B cell (primary cell): ENCODE data around the gene ALOX12. TPM values are rescaled to one million over a fixed set of nuclear protein-coding genes. Genes with fewer than 3 reads are reported as not detected.

ENCODE experiments used
- ATAC-seq: fragments of 200-7000 bp; cut with Tn5 transposase; one replicate; pipeline ENCODE4 v1.10.0; 2021; ENCODE audit warnings: low read depth, mild to moderate bottlenecking, moderate number of reproducible peaks, moderate library complexity
- CTCF ChIA-PET: fragments of 350-600 bp; sonication (Branson Sonifier 250); formaldehyde crosslinking; loops from one replicate; lab custom pipeline; 2021; ENCODE audit warnings: antibody characterized with exemption, inconsistent platforms; lab: Charles Lee
- POLR2A ChIA-PET: fragments of 350-600 bp; sonication (Branson Sonifier 250); formaldehyde crosslinking; loops from one replicate; lab custom pipeline; 2021; ENCODE audit warnings: antibody characterized with exemption; lab: Charles Lee
- DNase-seq: peaks from one replicate; pipeline ENCODE4 v3.0.0; 2013
- H2AFZ ChIP-seq: 2 replicates; pipeline ENCODE4 v1.6.1; 2012; ENCODE audit warnings: mild to moderate bottlenecking, low read depth, low read length; ENCODE audit not compliant: insufficient read depth, poor library complexity, severe bottlenecking
- H3K27ac ChIP-seq, 2 donors: 1 replicate in 1 of 2; 2 replicates in 1 of 2; pipeline ENCODE4 v1.5.1; 2012 to 2013; ENCODE audit warnings: low read length in 2 of 2, mild to moderate bottlenecking in 2 of 2, moderate library complexity in 1 of 2
- H3K27me3 ChIP-seq, 4 experiments: fragments of 200-600 bp in 1 of 4; sonication (generic) in 1 of 4; replicated peaks in 1 of 4; 1 replicate in 2 of 4; 2 replicates in 2 of 4; pipeline versions ENCODE4 v1.6.1 to v1.7.0; 2013 to 2016; ENCODE audit warnings: low read length in 3 of 4, mild to moderate bottlenecking in 2 of 4, mixed read lengths in 1 of 4, moderate library complexity in 1 of 4; ENCODE audit not compliant: insufficient read depth in 4 of 4, control insufficient read depth in 3 of 4; ENCODE audit errors: control extremely low read depth in 1 of 4
- H3K36me3 ChIP-seq, 2 experiments: replicated peaks in 1 of 2; 1 replicate in 1 of 2; 2 replicates in 1 of 2; pipeline versions ENCODE4 v1.6.1 to v1.7.1; 2013; ENCODE audit warnings: low read length in 1 of 2; ENCODE audit not compliant: insufficient read depth in 2 of 2, control insufficient read depth in 1 of 2; ENCODE audit errors: control extremely low read depth in 1 of 2, extremely low read depth in 1 of 2
- H3K4me1 ChIP-seq, 2 donors: fragments of 200-600 bp in 1 of 2; sonication (generic) in 1 of 2; 1 replicate in 1 of 2; 2 replicates in 1 of 2; pipeline versions ENCODE4 v1.5.1 to v1.6.1; 2013 to 2017; ENCODE audit warnings: low read length in 2 of 2; ENCODE audit not compliant: control insufficient read depth in 2 of 2, insufficient read depth in 2 of 2
- H3K4me2 ChIP-seq: replicated peaks from 2 replicates; pipeline ENCODE3; 2012; ENCODE audit warnings: mild to moderate bottlenecking, low read depth, low read length; ENCODE audit not compliant: poor library complexity, severe bottlenecking
- H3K4me3 ChIP-seq, 5 experiments: fragments of 200-600 bp in 1 of 5; sonication (generic) in 1 of 5; 1 replicate in 3 of 5; 2 replicates in 2 of 5; pipeline versions ENCODE4 v1.5.1 to v1.7.0; 2011 to 2016; ENCODE audit warnings: low read length in 4 of 5, mild to moderate bottlenecking in 4 of 5, low read depth in 2 of 5, control low read depth in 1 of 5, moderate library complexity in 1 of 5; ENCODE audit not compliant: insufficient read depth in 1 of 5; ENCODE audit errors: control extremely low read depth in 1 of 5, extremely low read depth in 1 of 5
- H3K79me2 ChIP-seq: fragments of 200-600 bp; sonication (generic); one replicate; pipeline ENCODE4 v1.6.0; 2016; ENCODE audit warnings: low read length; ENCODE audit not compliant: control insufficient read depth, insufficient read depth
- H3K9ac ChIP-seq: fragments of 200-600 bp; sonication (generic); 2 replicates; pipeline ENCODE4 v1.6.1; 2017; ENCODE audit warnings: mild to moderate bottlenecking, low read length, moderate library complexity
- H3K9me3 ChIP-seq, 3 donors: one replicate each; pipeline versions ENCODE4 v1.6.1 to v1.7.1; 2013; ENCODE audit warnings: low read length in 2 of 3; ENCODE audit not compliant: control insufficient read depth in 2 of 3, insufficient read depth in 1 of 3; ENCODE audit errors: control extremely low read depth in 1 of 3
- H4K20me1 ChIP-seq: 2 replicates; pipeline ENCODE4 v1.6.0; 2012; ENCODE audit warnings: mild to moderate bottlenecking, low read length; ENCODE audit not compliant: insufficient read depth, control insufficient read depth, poor library complexity, severe bottlenecking
- H3K27ac Mint-ChIP-seq: one replicate; pipeline ENCODE4 v1.8.0; 2021; ENCODE audit warnings: mixed read lengths
- H3K27me3 Mint-ChIP-seq: one replicate; pipeline ENCODE4 v1.8.0; 2021; ENCODE audit warnings: mixed read lengths
- H3K4me1 Mint-ChIP-seq: one replicate; pipeline ENCODE4 v1.8.0; 2021; ENCODE audit warnings: mixed read lengths
- H3K4me3 Mint-ChIP-seq: one replicate; pipeline ENCODE4 v1.8.0; 2021; ENCODE audit warnings: mixed read lengths
- H3K9me3 Mint-ChIP-seq: one replicate; pipeline ENCODE4 v1.8.0; 2022; ENCODE audit warnings: mixed read lengths; ENCODE audit not compliant: insufficient read depth
- EZH2 ChIP-seq: IDR thresholded peaks from 2 replicates; pipeline ENCODE4 v1.6.1; 2012; ENCODE audit warnings: borderline replicate concordance, low read depth, mild to moderate bottlenecking, moderate library complexity, low read length; ENCODE audit not compliant: insufficient read depth, poor library complexity, severe bottlenecking
- WGBS: methylation state at CpG from one replicate; pipeline ENCODE4 v1.1.5; 2013; ENCODE audit warnings: missing lambda C conversion rate; ENCODE audit not compliant: insufficient coverage; 5-methylcytosine and 5-hydroxymethylcytosine counted together
- intact Hi-C: fragments of 100-400 bp; cut with micrococcal nuclease; formaldehyde crosslinking; loops from one replicate; pipeline ENCODE4 v1.10.0; 2022
- polyA plus RNA-seq: library from polyadenylated mRNA; depleted of rRNA; stranded (reverse); fragments of >200 nt; gene quantifications from 2 replicates; pipeline ENCODE4 v1.2.3, GENCODE V29; 2012
- total RNA-seq, 2 donors: library from RNA; stranded (reverse); fragments of 120-200 nt in 1 of 2; gene quantifications; 1 replicate in 1 of 2; 2 replicates in 1 of 2; pipeline versions ENCODE4 v1.2.3 to v1.2.4, GENCODE V29; 2013 to 2022
- TF ChIP-seq, protein P1 (sequence below): fragments of 200-600 bp; IDR thresholded peaks from one replicate; pipeline ENCODE4 v1.8.0; 2022; ENCODE audit warnings: antibody characterized with exemption, mild to moderate bottlenecking

The ALOX12 gene
- total and polyA plus RNA-seq, 2 donors (not counting 1 experiment from before 2014, with no cell fraction given), result 0.07 TPM; not detected in 1

DNA sequence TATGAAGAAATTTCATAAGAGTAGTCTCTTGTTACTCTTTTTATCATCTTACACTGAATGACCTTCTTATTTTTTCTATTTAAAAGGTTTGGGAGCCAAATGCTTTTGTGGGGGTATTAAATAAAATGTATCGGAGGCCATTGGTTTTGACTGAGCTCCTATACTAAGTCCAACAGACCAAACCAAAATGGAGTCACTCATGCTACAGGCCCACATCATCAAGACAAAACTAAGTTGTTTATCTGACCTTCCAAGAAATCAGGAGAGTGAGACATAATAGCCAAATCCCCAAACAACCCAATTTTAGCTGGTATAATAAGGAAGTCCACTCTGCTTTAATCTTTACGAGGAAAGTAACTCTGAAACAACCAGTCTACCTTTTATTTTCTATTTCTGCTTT, 48.1 kb upstream of the ALOX12 start:
- Mint-ChIP-seq H3K9me3 (no peaks in the 10 kb centered on the region), H3K27me3 (no peaks in the 10 kb centered on the region), H3K27ac (no peak overlapping the region), H3K4me3 (no peak overlapping the region), H3K4me1 (no peaks in the 10 kb centered on the region)
- Histone ChIP-seq H3K4me2 (no peak overlapping the region), H4K20me1 (no peaks in the 10 kb centered on the region), H3K4me3 (no peak overlapping the region), H3K9ac (no peak overlapping the region), H3K9me3 (no peaks in the 10 kb centered on the region), H3K36me3 (no peaks in the 10 kb centered on the region), H3K27me3 (no peaks in the 10 kb centered on the region), H2AFZ (no peak overlapping the region), H3K4me1 (no peaks in the 10 kb centered on the region), H3K79me2 (no peaks in the 10 kb centered on the region), H3K27ac (no peak overlapping the region)
- WGBS, result no CpG with 5 or more reads among the region's 2 CpGs
- ATAC-seq (no peak), DNase-seq (no peak)
- ChIA-PET CTCF (no interaction called here), POLR2A (no interaction called here)
- intact Hi-C loops, result no loop called here
- TF ChIP-seq EZH2, result no peak
- TF ChIP-seq, protein P1, sequence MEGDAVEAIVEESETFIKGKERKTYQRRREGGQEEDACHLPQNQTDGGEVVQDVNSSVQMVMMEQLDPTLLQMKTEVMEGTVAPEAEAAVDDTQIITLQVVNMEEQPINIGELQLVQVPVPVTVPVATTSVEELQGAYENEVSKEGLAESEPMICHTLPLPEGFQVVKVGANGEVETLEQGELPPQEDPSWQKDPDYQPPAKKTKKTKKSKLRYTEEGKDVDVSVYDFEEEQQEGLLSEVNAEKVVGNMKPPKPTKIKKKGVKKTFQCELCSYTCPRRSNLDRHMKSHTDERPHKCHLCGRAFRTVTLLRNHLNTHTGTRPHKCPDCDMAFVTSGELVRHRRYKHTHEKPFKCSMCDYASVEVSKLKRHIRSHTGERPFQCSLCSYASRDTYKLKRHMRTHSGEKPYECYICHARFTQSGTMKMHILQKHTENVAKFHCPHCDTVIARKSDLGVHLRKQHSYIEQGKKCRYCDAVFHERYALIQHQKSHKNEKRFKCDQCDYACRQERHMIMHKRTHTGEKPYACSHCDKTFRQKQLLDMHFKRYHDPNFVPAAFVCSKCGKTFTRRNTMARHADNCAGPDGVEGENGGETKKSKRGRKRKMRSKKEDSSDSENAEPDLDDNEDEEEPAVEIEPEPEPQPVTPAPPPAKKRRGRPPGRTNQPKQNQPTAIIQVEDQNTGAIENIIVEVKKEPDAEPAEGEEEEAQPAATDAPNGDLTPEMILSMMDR, result no peak

DNA sequence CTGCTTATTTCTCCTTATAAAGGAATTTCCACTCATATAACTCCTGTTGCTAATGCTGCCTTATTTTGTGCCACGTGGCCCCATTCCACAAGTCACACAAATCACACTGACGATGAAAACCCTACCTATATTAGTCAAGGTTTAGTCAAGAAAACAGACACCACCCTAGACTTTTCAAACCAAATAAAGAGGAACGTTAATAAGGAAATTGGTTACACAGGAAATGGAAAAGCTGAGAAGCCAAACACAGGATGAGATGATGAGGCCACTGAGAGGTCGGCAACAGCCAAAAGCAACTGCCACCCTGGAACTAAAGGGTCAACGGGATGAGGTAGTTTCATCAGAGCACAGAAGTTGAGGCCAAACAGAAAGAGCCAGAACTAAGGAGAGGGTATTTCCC, 47.3 kb upstream of the ALOX12 start:
- H3K4me2 ChIP-seq, result no peak overlapping the region
- H3K4me3 Mint-ChIP-seq, result no peak overlapping the region
- H3K27me3 ChIP-seq, result no peaks in the 10 kb centered on the region
- H3K4me1 ChIP-seq, result no peaks in the 10 kb centered on the region
- 25% methylated on average over 2 of the region's 5 CpGs for WGBS
- ATAC-seq, result no peak
- H3K9me3 Mint-ChIP-seq, result no peaks in the 10 kb centered on the region
- no peaks in the 10 kb centered on the region for H4K20me1 ChIP-seq
- no peaks in the 10 kb centered on the region for H3K79me2 ChIP-seq
- no peaks in the 10 kb centered on the region for H3K4me1 Mint-ChIP-seq
- no peak overlapping the region for H2AFZ ChIP-seq
- ChIA-PET CTCF (no interaction called here), POLR2A (no interaction called here)
- H3K27me3 Mint-ChIP-seq, result no peaks in the 10 kb centered on the region
- no peak overlapping the region for H3K27ac Mint-ChIP-seq
- no peak overlapping the region for H3K4me3 ChIP-seq
- H3K36me3 ChIP-seq, result no peaks in the 10 kb centered on the region
- no peak for DNase-seq
- intact Hi-C loops, result no loop called here
- TF ChIP-seq EZH2, result no peak
- TF ChIP-seq, protein P1, result no peak
- no peak overlapping the region for H3K27ac ChIP-seq
- H3K9me3 ChIP-seq, result no peaks in the 10 kb centered on the region
- no peak overlapping the region for H3K9ac ChIP-seq
